AG04449 (cell line): ENCODE measurements around the gene NGLY1.
A peak's percentile ranks its signal among the peaks of the same experiment; 100 is the strongest.

Source experiments
- CTCF ChIA-PET: fragments of 350-600 bp; formaldehyde crosslinking; extraction: SDS; loops from one replicate; lab custom pipeline; 2021; ENCODE audit warnings: antibody characterized with exemption; lab: Yijun Ruan, JAX
- POLR2A ChIA-PET: fragments of 400-600, 350-600 bp; formaldehyde crosslinking; extraction: SDS; loops from one replicate; lab custom pipeline; 2020; ENCODE audit warnings: antibody characterized with exemption, inconsistent platforms; lab: Yijun Ruan, JAX
- DNase-seq: peaks from one replicate; pipeline ENCODE4 v3.0.0-alpha.2; 2010; ENCODE audit warnings: low read depth, low spot score
- H3K4me3 ChIP-seq: 2 replicates; pipeline ENCODE4 v1.5.1; 2011; ENCODE audit warnings: low read depth, mild to moderate bottlenecking, control low read depth, low read length
- TF ChIP-seq, protein P1 (sequence below): IDR thresholded peaks from one replicate; pipeline ENCODE4 v1.5.1; 2011; ENCODE audit warnings: mild to moderate bottlenecking, moderate library complexity, low read length, control low read depth, inconsistent platforms; ENCODE audit not compliant: insufficient read depth; ENCODE audit errors: missing control alignments

The NGLY1 gene

DNA sequence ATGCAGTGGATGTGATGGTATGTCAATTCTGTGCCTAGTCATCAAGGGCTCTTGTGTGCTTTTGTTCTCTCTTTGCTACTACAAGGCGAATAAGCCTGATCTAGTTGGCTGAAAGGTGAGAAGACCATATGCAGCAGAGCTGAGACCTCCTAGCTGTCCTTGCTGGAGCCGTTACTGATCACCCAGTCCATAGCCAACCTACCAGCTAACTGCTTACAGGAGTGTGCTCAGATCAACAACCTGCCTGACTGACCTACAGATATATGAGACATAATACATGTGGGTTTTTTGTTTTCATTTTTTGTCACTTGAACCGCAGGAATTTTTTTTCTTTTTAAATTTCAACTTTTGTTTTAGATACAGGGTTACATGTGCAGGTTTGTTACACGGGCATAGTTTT, 29.4 kb upstream of the NGLY1 start:
- TF ChIP-seq, protein P1, sequence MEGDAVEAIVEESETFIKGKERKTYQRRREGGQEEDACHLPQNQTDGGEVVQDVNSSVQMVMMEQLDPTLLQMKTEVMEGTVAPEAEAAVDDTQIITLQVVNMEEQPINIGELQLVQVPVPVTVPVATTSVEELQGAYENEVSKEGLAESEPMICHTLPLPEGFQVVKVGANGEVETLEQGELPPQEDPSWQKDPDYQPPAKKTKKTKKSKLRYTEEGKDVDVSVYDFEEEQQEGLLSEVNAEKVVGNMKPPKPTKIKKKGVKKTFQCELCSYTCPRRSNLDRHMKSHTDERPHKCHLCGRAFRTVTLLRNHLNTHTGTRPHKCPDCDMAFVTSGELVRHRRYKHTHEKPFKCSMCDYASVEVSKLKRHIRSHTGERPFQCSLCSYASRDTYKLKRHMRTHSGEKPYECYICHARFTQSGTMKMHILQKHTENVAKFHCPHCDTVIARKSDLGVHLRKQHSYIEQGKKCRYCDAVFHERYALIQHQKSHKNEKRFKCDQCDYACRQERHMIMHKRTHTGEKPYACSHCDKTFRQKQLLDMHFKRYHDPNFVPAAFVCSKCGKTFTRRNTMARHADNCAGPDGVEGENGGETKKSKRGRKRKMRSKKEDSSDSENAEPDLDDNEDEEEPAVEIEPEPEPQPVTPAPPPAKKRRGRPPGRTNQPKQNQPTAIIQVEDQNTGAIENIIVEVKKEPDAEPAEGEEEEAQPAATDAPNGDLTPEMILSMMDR, result no peak
- POLR2A ChIA-PET, result no interaction called here
- H3K4me3 ChIP-seq, result no peak overlapping the region
- no peak for DNase-seq
- CTCF ChIA-PET, result no interaction called here

DNA sequence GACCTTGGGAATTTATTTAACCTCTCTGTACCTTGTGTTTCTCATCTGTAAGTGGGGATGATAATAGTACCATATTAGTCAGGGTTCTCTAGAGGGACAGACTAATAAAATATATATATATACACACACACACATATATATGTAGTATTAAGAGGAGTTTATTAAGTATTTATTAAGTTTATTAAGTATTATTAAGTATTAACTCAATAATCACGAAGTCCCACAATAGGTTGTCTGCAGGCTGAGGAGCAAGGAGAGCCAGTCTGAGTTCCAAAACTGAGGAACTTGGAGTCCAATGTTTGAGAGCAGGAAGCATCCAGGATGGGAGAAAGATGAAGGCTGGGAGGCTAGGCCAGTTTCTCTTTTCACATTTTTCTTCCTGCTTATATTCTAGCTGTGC, 21.4 kb upstream of the NGLY1 start:
- TF ChIP-seq, protein P1, result no peak
- POLR2A ChIA-PET, result no interaction called here
- CTCF ChIA-PET, result no interaction called here
- H3K4me3 ChIP-seq, result no peak overlapping the region
- DNase-seq, result no peak

DNA sequence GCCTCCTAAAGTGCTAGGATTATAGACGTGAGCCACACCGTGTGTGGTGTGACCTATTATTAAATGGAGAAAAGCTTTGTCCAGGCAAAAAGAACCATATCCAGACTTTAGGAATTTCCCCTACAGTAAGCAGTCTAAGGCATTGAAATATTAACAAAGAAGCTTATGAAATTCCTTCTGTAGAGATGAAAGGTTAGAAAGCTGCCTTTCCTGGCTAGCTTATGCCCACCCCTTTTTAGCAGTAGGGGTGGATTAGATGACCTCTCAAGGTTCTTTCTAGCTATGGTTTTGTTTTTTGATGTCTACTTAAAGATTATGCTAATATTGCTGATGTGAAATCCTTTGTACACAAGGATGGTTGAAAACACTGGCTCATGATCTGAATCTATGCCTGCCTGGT, 20.6 kb upstream of the NGLY1 start:
- no peak overlapping the region for H3K4me3 ChIP-seq
- no peak for DNase-seq
- ChIA-PET POLR2A (no interaction called here), CTCF (no interaction called here)
- TF ChIP-seq, protein P1, result no peak

DNA sequence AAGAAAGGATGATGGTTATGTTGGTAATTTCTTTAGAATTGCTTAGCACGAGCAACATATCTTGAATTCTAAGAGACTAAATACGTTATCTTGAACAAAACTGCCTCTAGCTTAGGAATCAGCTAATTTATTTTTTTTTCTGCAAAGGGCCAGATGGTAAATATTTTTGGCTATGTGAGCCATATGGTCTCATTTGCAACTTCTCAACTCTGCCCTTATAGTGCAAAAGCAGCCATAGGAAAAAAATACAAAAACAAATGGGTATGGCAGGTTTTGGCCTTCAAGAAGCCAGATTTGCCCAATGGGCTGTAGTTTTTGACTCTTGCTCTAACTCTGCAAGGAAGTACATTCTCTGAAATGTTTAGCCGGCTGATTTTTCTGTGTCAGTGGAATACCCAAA, 18.5 kb upstream of the NGLY1 start:
- no peak for DNase-seq
- no peak overlapping the region for H3K4me3 ChIP-seq
- TF ChIP-seq, protein P1, result no peak
- POLR2A ChIA-PET, result no interaction called here
- CTCF ChIA-PET, result no interaction called here

DNA sequence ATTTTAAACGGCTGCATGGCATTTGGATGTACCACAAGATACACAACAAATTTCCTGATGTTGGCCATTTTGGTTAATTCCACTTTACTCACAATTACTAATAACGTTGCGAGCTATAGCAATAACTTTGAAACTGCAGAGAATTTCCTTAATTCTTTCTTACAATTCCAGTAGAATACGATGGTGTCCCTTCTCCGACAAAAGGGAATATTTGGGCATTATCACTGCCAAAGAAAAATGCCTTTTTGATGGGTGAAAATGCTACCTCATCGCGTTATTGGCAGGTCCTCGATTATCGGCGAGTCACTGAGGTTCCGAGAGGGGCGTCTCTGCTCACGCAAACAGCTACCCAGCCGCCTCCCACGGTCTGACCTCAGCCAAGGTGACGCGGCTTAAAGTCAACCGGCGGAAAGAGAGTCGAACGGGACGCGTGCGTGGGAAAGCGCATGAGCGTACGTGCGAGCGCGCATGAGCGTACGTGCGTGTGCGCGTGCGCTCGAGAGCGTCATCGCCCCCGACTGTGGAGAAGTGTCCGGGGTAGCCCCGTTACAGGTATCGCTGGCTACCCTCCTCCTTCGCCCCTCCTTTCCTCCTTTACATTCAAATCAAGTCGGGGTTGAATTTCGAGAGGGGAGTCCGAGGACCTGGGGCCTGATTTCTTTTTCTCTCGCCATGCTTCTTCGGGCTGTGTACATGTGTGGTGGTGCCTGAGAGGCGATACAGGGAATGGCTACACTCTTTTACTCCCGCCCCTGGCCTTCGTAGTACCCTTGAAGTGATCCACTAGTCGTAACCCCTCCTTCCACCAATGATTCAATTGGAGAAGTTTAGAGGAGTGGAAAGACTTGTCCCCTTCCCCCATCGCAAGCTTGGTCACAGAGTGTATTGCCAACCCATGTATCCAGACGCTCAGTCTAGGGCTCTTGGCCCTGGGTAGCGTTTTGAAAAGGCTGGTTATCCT, 6.6 kb upstream of the NGLY1 start, which contains the start of gene OXSM:
OXSM (plus strand) TSS at position 495 of the 961 bp plus-strand sequence. CDS start 931 bp downstream, outside the sequence.
- TF ChIP-seq, protein P1, result no peak
- POLR2A ChIA-PET, result no interaction called here
- peak within 1 kb of the TSS; percentile 81 for H3K4me3 ChIP-seq
- DNase-seq, result peak; percentile 88
- CTCF ChIA-PET, result interaction anchor here (1.5 to 2.8 kb wide), 2 partner anchors 42 to 142 kb away, joined by 5 to 15 read pairs; no protein-coding TSS in a partner anchor

DNA sequence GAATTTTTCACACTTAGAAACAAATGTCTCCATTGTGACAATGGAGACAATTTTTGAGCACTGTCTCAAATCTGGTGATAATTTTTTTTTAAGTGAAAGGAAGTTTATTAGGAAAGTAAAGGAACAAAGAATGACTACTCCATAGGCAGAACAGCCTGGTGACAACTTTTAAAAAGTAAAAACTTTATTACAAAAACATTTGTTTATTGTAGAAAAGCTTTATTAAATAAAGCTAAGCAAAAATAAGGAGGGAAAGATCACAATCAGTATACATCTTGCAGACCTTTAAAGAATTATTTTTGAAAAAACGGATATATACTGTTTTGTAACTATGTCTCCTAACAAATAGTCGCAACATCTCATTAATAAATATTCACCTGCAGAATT, 6.0 kb upstream of the NGLY1 start:
- ChIA-PET POLR2A (no interaction called here), CTCF (interaction anchor here (1.5 to 2.8 kb wide), 2 partner anchors 43 to 141 kb away, joined by 5 to 15 read pairs; no protein-coding TSS in a partner anchor)
- H3K4me3 ChIP-seq, result peak overlapping the region; percentile 81
- DNase-seq, result no peak
- TF ChIP-seq, protein P1, result no peak
